ENCODE measurements around the gene ETV6.
A peak's percentile ranks its signal among the peaks of the same experiment; 100 is the strongest.
"Not testable (repeated sequence)": the region's sequence is repeated elsewhere in the genome, so short reads cannot be mapped to it uniquely, and the experiment has no call there.

The ETV6 gene

GRCh38 chr12:11649413-11650285 lies at the start of gene ETV6:
ETV6 (plus strand) TSS chr12:11649674; CDS start chr12:11650128, 454 bp downstream.
- DNase-seq (ENCODE audit: low read depth in 2 of 2), result peak; percentile 54 to 66

GRCh38 chr12:11600199-11600598 lies 49.3 kb upstream of the ETV6 start:
- DNase-seq (ENCODE audit: low read depth in 2 of 2), result no peak

DNA sequence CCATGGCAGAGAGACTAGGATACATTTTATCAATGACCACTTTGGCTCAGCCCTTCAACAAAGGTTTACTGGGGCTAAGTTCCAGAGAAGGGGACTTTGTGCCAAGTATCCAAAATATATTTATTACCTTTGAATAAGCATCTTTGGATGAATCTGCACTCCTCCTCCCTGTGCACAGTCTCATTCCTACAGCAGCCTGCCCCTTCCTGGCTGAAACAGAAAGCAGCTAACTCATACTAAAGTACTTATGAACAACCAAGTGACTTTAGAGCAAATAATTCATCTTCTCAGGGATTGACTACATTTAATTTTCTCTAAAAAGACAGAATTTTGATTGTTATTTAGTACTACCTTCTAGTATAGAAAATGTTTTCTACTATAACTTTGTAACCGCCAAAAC lies 47.8 kb upstream of the ETV6 start:
- no peak for DNase-seq (ENCODE audit: low read depth in 2 of 2)

DNA sequence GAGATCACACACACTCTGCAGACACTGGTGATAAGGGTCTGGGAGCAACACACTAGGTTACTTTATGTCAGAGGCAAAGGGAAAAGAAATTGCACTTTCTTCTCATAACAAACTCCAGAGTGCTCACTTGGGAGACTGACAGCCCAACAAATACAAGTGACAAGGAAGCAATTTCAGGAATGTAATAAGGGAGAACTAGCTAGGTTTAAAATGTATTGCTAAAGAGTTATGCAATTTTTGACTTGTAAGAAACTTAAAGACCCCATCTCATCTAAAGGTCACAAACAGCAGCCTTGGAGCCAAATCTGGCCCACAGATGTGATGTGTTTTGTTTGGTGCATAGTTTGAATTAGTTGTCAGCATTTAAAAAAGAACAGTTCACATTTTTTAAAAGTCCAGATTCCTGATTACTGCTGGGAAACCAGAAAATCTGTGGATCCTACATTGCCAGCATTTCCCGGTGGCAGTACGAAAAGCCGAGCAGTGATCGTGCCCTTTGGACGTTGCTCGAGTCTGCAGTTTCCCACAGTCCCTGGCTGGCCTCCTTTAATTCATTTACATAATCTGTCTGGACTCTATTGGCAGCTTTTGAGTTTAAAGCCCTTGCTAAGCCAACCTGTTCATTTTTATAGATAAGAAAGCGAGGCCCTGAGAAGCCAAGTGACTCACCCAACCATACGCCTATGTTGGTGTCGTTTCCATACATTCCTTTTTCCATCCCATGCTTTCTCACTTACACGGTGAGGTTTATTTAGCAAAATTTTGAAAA lies 42.0 kb upstream of the ETV6 start:
- DNase-seq (ENCODE audit: low read depth in 2 of 2), result no peak

- DNase-seq (ENCODE audit: low read depth in 2 of 2), result no peak
These were observed 40.4 kb upstream of the ETV6 start for GRCh38 chr12:11609045-11609444.

- DNase-seq (ENCODE audit: low read depth in 2 of 2), result no peak
These were observed 34.0 kb upstream of the ETV6 start for GRCh38 chr12:11615481-11615880.

DNA sequence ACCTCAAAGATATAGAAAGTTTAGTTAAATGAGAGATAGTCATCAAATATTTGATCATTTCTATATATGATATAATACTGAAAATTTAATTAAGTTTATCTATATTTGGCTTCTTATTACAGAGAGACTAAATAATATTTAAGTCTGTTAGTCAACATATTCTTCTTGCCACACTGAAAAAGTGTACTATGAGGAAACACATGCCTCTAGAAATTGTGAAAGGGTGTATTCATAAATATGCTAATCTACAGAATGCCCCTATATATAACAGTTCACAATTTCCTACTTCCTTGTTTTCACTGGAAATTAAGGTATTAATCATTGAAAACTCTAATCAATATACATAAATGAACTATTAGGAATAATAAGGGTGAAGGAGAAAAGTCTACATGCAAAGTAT lies 31.4 kb upstream of the ETV6 start:
- no peak for DNase-seq (ENCODE audit: low read depth in 2 of 2)

DNA sequence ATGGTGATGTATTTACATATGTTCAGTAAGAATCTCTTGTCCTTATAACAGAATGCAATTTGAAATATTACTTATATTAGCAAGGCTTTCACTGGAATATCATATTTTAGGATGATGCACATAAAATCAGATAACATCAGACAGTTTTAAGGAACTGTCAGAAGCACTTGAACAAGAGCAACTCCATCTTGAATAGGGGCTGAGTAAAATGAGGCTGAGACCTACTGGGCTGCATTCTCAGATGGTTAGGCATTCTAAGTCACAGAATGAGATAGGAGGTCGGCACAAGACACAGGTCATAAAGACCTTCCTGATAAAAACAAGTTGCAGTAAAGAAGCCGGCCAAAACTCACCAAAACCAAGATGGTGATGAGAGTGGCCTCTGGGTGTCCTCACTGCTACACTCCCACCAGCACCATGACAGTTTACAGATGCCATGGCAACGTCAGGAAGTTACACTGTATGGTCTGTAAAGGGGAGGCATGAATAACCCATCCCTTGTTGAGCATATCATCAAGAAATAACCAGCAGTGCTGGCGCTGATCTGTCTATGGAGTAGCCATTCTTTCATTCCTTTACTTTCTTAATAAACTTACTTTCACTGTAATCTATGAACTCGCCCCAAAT lies 27.6 kb upstream of the ETV6 start:
- DNase-seq (ENCODE audit: low read depth in 2 of 2), result no peak

DNA sequence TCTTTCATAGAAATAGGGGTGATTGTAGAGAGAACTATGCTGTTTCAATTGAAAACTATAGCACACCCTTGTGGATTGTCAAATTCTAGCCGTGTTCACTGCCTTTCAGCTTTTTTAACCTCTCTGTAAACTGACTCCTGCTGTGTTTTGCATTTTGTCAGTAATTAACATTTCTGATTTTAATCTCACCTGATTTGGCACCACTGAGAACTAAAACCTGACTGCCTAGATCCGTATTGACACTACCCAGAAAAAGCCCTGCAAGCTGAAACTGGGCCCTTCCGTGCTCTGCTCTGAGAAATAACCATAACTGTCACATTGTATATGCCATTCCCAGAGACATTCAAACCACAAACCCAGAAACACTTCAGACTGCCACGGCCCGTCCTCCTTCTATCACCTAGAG lies 26.6 kb upstream of the ETV6 start:
- no peak for DNase-seq (ENCODE audit: low read depth in 2 of 2)

DNA sequence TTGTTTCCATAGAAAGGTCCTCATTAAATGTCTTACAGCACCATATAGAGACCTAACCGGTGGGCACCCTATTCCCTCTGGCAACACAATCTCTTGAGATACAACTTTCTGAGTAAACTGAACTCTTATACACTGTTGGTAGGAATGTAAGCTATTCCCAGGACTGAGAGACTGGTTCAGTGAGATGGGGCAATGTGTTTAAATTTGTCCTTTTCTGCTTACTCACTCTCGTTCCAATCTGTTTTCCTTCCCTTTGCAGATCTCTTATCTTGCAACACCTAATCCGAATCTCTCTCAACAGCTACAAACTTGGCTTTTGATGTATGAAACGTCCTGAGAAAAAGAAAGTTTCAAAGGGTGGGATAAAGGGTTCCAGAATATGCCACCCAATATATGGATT lies 26.1 kb upstream of the ETV6 start:
- DNase-seq (ENCODE audit: low read depth in 2 of 2), result no peak

DNA sequence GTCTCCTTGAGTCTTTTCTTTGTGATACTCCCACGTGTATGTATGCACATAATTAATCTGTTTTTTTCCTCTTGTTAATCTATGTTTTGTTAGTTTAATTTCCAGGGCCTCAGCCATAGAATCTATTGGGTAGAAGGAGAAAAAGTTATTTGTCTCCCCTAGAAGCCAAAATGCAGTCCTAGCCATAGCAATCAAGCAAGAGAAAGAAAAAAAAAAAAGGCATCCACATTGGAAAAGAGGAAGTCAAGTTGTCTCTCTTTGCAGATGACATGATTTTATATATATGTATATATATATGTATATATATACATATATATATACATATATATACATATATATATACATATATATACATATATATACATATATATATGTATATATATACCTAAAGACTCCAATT lies 25.4 kb upstream of the ETV6 start:
- DNase-seq (ENCODE audit: low read depth in 2 of 2), result no peak

- not testable (repeated sequence) for DNase-seq (ENCODE audit: low read depth in 2 of 2)
These were observed 21.8 kb upstream of the ETV6 start for GRCh38 chr12:11627709-11628108.

GRCh38 chr12:11628353-11628752 lies 21.1 kb upstream of the ETV6 start:
- DNase-seq (ENCODE audit: low read depth in 2 of 2), result no peak

GRCh38 chr12:11630046-11630706 lies 19.3 kb upstream of the ETV6 start:
- no peak for DNase-seq (ENCODE audit: low read depth in 2 of 2)

- DNase-seq (ENCODE audit: low read depth in 2 of 2), result no peak
These were observed 18.2 kb upstream of the ETV6 start for GRCh38 chr12:11631288-11631687.

- not testable (repeated sequence) for DNase-seq (ENCODE audit: low read depth in 2 of 2)
These were observed 17.6 kb upstream of the ETV6 start for GRCh38 chr12:11631881-11632280.

- no peak for DNase-seq (ENCODE audit: low read depth in 2 of 2)
These were observed 15.5 kb upstream of the ETV6 start for GRCh38 chr12:11633968-11634367.

DNA sequence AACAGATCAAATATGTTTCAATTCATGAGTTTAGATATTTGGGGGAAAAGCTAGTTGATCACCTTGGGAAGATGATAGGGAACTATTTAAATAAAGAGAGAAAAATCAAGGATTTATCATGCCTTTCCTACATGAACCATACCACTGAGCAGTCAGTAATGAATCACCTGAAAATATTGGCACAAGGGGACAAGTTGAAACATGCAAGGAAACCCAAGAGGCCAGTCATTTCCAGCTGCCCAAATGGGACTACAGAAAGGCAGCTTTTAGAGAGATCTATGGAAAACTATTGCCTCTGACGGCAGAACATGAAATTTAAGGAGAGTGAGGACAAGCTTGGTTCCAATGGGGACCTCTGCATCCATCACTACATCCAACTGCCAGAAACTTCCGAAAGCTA lies 14.1 kb upstream of the ETV6 start:
- no peak for DNase-seq (ENCODE audit: low read depth in 2 of 2)

DNA sequence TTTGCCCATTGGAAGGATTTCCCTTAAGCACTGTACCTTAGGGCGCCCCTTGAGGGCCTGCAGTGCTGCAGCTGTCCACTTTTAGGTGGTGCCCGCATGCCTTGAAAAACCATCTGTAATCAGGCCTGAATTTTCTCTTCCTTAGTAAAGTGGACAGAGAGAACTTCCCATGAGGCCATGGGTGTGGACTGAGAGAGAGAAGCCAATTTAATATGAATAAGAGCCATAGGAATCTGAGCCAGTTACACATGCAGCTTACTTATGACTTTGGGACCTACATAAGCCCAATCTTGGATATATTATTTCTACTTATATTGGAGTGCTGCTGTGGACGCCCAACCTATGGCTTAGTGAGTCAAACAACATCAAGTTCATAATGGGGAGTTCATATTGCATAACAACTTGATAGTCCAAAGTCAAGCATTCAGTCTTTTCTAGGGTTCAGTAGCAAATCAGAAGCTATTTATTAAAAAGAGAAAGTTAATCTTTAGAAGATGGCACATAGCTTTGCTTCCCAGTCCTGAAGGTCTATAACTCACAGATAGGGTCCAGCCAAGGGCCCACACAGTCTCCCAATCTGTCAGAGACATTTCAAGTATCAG lies 11.1 kb upstream of the ETV6 start:
- no peak for DNase-seq (ENCODE audit: low read depth in 2 of 2)

GRCh38 chr12:11639454-11639853 lies 10.0 kb upstream of the ETV6 start:
- DNase-seq (ENCODE audit: low read depth in 2 of 2), result no peak

DNA sequence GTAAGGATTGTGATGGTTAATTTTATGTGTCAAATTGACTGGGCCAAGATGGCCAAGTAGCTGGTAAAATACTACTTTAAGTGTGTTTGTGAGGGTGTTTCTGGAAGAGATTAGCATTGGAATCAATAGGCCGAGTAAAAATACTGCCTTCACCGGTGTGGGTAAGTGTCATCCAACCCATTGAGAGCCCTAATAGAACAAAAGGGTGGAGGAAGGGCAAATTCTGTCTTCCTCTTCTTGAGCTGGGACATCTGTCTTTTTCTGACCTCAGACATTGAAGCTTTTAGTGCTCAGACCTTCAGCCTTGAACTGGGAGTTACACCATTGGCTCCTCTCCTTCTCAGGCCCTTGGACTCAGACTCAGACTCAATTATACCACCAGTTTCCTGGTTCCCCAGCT lies 8.0 kb upstream of the ETV6 start:
- DNase-seq (ENCODE audit: low read depth in 2 of 2), result no peak

DNA sequence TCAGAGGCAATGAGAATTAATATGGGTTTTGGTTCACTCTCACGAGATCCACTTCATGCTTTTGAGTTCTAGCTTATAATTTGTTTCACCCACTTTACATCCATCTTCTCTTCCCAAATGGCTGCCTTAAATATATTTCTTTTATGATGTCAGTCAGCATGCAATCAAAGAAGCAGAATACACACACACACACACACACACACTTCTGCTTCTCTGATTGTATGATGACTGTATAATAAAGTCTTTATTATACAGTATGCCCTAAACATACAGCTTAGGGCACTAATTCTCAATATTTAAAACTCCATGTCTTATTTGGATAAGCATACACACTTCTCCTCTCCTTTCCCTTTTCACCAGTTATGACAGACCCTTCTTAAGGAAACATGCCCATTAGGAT lies 6.7 kb upstream of the ETV6 start:
- no peak for DNase-seq (ENCODE audit: low read depth in 2 of 2)
